GM12878 (cell line): Measurements from ENCODE around the gene BGLAP. TPM values are rescaled to one million over a fixed set of nuclear protein-coding genes. Genes with fewer than 3 reads are reported as not detected.

Experiments
- ATF3 ChIP-seq: IDR thresholded peaks from 2 replicates; pipeline ENCODE4 v1.6.1; 2011; ENCODE audit warnings: low read depth, mild to moderate bottlenecking, low read length, moderate library complexity, borderline replicate concordance; ENCODE audit errors: extremely low read depth
- BHLHE40 ChIP-seq, 2 experiments: fragments of 450-650 bp in 1 of 2; IDR thresholded peaks; 2 replicates each; pipeline ENCODE4 v1.6.1; 2011 to 2017; ENCODE audit warnings: low read depth in 2 of 2, borderline replicate concordance in 1 of 2, improper control_type of control experiment in 1 of 2, low read length in 1 of 2, mild to moderate bottlenecking in 1 of 2
- CBX3 ChIP-seq: fragments of 200-600 bp; sonication (generic); IDR thresholded peaks from 2 replicates; pipeline ENCODE4 v1.6.1; 2016; ENCODE audit warnings: low read depth, borderline replicate concordance
- CBX5 ChIP-seq: sonication (generic); IDR thresholded peaks from 2 replicates; pipeline ENCODE4 v1.6.1; 2016; ENCODE audit warnings: low read depth, moderate library complexity, mild to moderate bottlenecking, inconsistent platforms
- EP300 ChIP-seq, 2 experiments: fragments of 150-350 bp in 1 of 2; IDR thresholded peaks; 2 replicates each; pipeline ENCODE4 v1.6.1; 2011 to 2012; ENCODE audit warnings: low read depth in 2 of 2, low read length in 2 of 2, borderline replicate concordance in 1 of 2, improper control_type of control experiment in 1 of 2, inconsistent platforms in 1 of 2; ENCODE audit not compliant: control insufficient read depth in 1 of 2
- HCFC1 ChIP-seq: fragments of 150-350 bp; IDR thresholded peaks from 2 replicates; pipeline ENCODE4 v1.6.1; 2014; ENCODE audit warnings: low read length
- HDGF ChIP-seq: fragments of 450-650 bp; IDR thresholded peaks from 2 replicates; pipeline ENCODE4 v1.6.1; 2016; ENCODE audit warnings: antibody characterized with exemption
- IKZF1 ChIP-seq: fragments of 450-650 bp; conservative IDR thresholded peaks from 2 replicates; pipeline ENCODE4 v1.6.1; 2017; ENCODE audit warnings: antibody characterized with exemption, mild to moderate bottlenecking
- IRF3 ChIP-seq: fragments of 450-650 bp; IDR thresholded peaks from 2 replicates; pipeline ENCODE4 v1.6.1; 2014; ENCODE audit warnings: mild to moderate bottlenecking
- MEF2B ChIP-seq: fragments of 450-650 bp; IDR thresholded peaks from 2 replicates; pipeline ENCODE4 v1.6.1; 2018; ENCODE audit warnings: mild to moderate bottlenecking, moderate library complexity; ENCODE audit not compliant: partially characterized antibody, poor library complexity, severe bottlenecking
- MYB ChIP-seq: fragments of 150-350 bp; IDR thresholded peaks from 2 replicates; pipeline ENCODE4 v1.6.1; 2014; ENCODE audit warnings: mild to moderate bottlenecking, low read depth, low read length, borderline replicate concordance
- NKRF ChIP-seq: fragments of 450-650 bp; conservative IDR thresholded peaks from 2 replicates; pipeline ENCODE4 v1.6.1; 2017; ENCODE audit warnings: mild to moderate bottlenecking, moderate library complexity
- NR2F1 ChIP-seq: fragments of 450-650 bp; conservative IDR thresholded peaks from 2 replicates; pipeline ENCODE4 v1.6.1; 2017; ENCODE audit warnings: mild to moderate bottlenecking
- NRF1 ChIP-seq: conservative IDR thresholded peaks from 2 replicates; pipeline ENCODE4 v1.6.1; 2011; ENCODE audit warnings: mild to moderate bottlenecking, low read depth, low read length, improper control_type of control experiment
- PAX5 ChIP-seq: IDR thresholded peaks from 2 replicates; pipeline ENCODE4 v1.6.1; 2011; ENCODE audit warnings: low read depth, low read length, borderline replicate concordance
- PAX8 ChIP-seq: fragments of 450-650 bp; IDR thresholded peaks from 2 replicates; pipeline ENCODE4 v1.6.1; 2017; ENCODE audit warnings: mild to moderate bottlenecking, moderate library complexity
- POLR2AphosphoS5 ChIP-seq: IDR thresholded peaks from 2 replicates; pipeline ENCODE4 v1.6.1; 2011; ENCODE audit warnings: mild to moderate bottlenecking, low read length, inconsistent platforms
- REST ChIP-seq: IDR thresholded peaks from 2 replicates; pipeline ENCODE4 v1.6.1; 2012; ENCODE audit warnings: mild to moderate bottlenecking, low read depth, low read length
- TCF12 ChIP-seq: IDR thresholded peaks from 2 replicates; pipeline ENCODE4 v1.6.1; 2011; ENCODE audit warnings: low read depth, mild to moderate bottlenecking, low read length
- ZZZ3 ChIP-seq: IDR thresholded peaks from 2 replicates; pipeline ENCODE4 v1.6.1; 2011; ENCODE audit warnings: low read depth; ENCODE audit not compliant: control insufficient read depth, insufficient read length
- polyA plus RNA-seq, 11 experiments: library from polyadenylated mRNA; depleted of rRNA in 4 of 11; unstranded in 6 of 11; stranded (reverse) in 5 of 11; fragments of >200 nt; fragmentation: Nextera tagmentation in 4 of 11; fragmentation: Illumina TruSeq in 1 of 11; extraction: Ambion mirVana in 4 of 11; extraction: Trizol in 1 of 11; gene quantifications; 1 replicate in 1 of 11; 2 replicates in 10 of 11; pipeline versions ENCODE4 v1.2.1 to v1.2.3, GENCODE V29; 2011 to 2016; ENCODE audit warnings: inconsistent platforms in 2 of 11, missing spikeins in 2 of 11, low read depth in 1 of 11
- total RNA-seq, 4 experiments: library from RNA; depleted of rRNA in 3 of 4; stranded (reverse); fragments of >200 nt in 3 of 4; fragmentation: Illumina TruSeq in 1 of 4; extraction: Trizol in 1 of 4; gene quantifications; 2 replicates each; pipeline versions ENCODE4 v1.2.1 to v1.2.3, GENCODE V29; 2013 to 2021

BGLAP gene
- total and polyA plus RNA-seq, 10 of the 15 experiments (the other 5 are each of a cell fraction or from before 2014, with no cell fraction given) = 0.20 to 1.8 (median 0.40) TPM; not detected in 3

- TF ChIP-seq IKZF1 (peak; percentile 95), ZZZ3 (no peak), MEF2B (peak; percentile 10), REST (peak; percentile 17; the same call in 1 of the 2 replicates), MYB (0 out of 2 replicates have a peak, but pooled peaks have one; percentile 43), POLR2AphosphoS5 (peak; percentile 96), PAX5 (peak; percentile 39), CBX5 (0 out of 2 replicates have a peak, but pooled peaks have one; percentile 24), HCFC1 (peak; percentile 96), TCF12 (peak; percentile 74; the same call in 1 of the 2 replicates), BHLHE40 (IDR thresholded peaks at IDR 0.05; ENCODE audit: borderline replicate concordance in 1 of 2, low read depth in 2 of 2, low read length in 1 of 2) (peak; percentile 22 to 61; a peak in 2 of 4 replicates), CBX3 (no peak), NR2F1 (no peak), NKRF (peak; percentile 58; the same call in 1 of the 2 replicates), EP300 (IDR thresholded peaks at IDR 0.05; ENCODE audit: borderline replicate concordance in 1 of 2, control insufficient read depth in 1 of 2, low read depth in 2 of 2, low read length in 2 of 2) (no peak), PAX8 (0 out of 2 replicates have a peak, but pooled peaks have one; percentile 38), HDGF (0 out of 2 replicates have a peak, but pooled peaks have one; percentile 9), NRF1 (no peak), IRF3 (no peak), ATF3 (peak; percentile 50; the same call in 1 of the 2 replicates)
Observed at GRCh38 chr1:156282479-156283222, 40.7 kb downstream of the BGLAP start, which contains the start of gene SMG5 (continued).
